ENCODE data around the gene MCTP2.

Gene MCTP2

DNA sequence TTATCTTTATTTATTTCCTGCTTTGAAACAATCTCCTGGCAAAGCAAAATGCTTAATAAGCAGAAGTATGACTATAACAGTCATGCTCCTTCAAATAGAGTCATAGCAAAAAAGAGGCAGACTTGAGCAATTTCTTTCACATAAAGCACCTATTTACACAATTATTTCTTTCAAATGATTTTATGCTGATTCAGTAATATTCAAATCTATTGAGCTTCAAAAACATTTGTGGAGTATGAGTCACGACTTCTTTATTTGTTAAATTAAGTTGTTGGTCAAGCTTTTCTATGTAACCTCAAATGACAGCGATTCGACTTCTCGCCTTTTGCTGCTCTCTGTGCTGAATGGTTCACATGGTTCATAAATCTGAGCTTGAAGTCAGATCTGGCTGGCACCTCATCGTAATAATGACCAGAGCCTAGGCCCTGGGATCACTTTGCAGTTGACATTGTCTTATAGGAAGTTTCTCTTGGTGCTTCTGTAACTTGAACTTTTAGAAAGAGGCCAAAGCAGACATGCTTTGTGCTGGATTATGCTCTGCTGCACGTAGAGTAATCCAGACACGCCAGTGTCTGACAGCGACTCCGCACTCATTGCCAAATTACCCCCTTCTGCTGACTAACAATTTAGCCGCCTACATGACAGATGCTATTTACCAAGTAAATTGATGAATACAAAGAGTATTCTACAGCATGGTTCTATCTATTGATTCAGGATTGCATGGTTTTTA is 139.0 kb downstream of the MCTP2 start:
- TF ChIP-seq TAF1 (IDR thresholded peaks at IDR 0.05; ENCODE audit: borderline replicate concordance, insufficient read depth, low read length), result no peak
- no peak for TF ChIP-seq SIN3A (IDR thresholded peaks at IDR 0.05; ENCODE audit: borderline replicate concordance, insufficient read depth, low read length)
- TF ChIP-seq REST (IDR thresholded peaks at IDR 0.05; ENCODE audit: insufficient read depth in 1 of 2, low read depth in 2 of 2, low read length in 2 of 2), result no peak
- no peak for TF ChIP-seq FOXP2 (optimal IDR thresholded peaks at IDR 0.05; ENCODE audit: borderline replicate concordance, extremely low read depth, extremely low read length, insufficient read depth)
- no peak for TF ChIP-seq POLR2AphosphoS5 (IDR thresholded peaks at IDR 0.05; ENCODE audit: low read depth, low read length)

GRCh38 chr15:94370936-94371285 is 139.6 kb downstream of the MCTP2 start:
- TF ChIP-seq TAF1 (IDR thresholded peaks at IDR 0.05; ENCODE audit: borderline replicate concordance, insufficient read depth, low read length) (no peak), REST (IDR thresholded peaks at IDR 0.05; ENCODE audit: insufficient read depth in 1 of 2, low read depth in 2 of 2, low read length in 2 of 2) (no peak), FOXP2 (optimal IDR thresholded peaks at IDR 0.05; ENCODE audit: borderline replicate concordance, extremely low read depth, extremely low read length, insufficient read depth) (no peak), POLR2AphosphoS5 (IDR thresholded peaks at IDR 0.05; ENCODE audit: low read depth, low read length) (no peak), SIN3A (IDR thresholded peaks at IDR 0.05; ENCODE audit: borderline replicate concordance, insufficient read depth, low read length) (no peak)

GRCh38 chr15:94372821-94373220 is 141.5 kb downstream of the MCTP2 start:
- TF ChIP-seq TAF1 (IDR thresholded peaks at IDR 0.05; ENCODE audit: borderline replicate concordance, insufficient read depth, low read length) (no peak), SIN3A (IDR thresholded peaks at IDR 0.05; ENCODE audit: borderline replicate concordance, insufficient read depth, low read length) (no peak), REST (IDR thresholded peaks at IDR 0.05; ENCODE audit: insufficient read depth in 1 of 2, low read depth in 2 of 2, low read length in 2 of 2) (no peak), FOXP2 (optimal IDR thresholded peaks at IDR 0.05; ENCODE audit: borderline replicate concordance, extremely low read depth, extremely low read length, insufficient read depth) (no peak), POLR2AphosphoS5 (IDR thresholded peaks at IDR 0.05; ENCODE audit: low read depth, low read length) (no peak)

DNA sequence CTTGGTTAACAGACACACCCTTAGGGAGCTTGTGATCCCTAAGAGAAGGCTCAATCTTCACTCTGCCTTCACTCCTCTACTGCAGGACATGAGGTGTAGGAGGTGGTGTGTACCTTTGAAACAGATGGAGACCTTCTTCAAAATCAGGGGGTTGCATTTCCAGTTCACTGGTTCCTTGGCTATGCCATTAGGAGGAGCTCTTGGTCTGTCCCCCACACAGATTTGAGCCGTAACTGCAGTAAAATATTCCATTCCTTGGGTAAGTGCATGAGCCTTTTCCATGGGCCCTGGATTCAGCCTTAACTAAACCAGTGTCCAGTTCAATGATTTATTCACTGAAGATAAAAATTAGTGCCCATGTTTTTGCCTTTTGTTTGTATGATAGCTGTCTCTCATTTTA is 144.6 kb downstream of the MCTP2 start:
- TF ChIP-seq SIN3A (IDR thresholded peaks at IDR 0.05; ENCODE audit: borderline replicate concordance, insufficient read depth, low read length), result no peak
- no peak for TF ChIP-seq REST (IDR thresholded peaks at IDR 0.05; ENCODE audit: insufficient read depth in 1 of 2, low read depth in 2 of 2, low read length in 2 of 2)
- no peak for TF ChIP-seq FOXP2 (optimal IDR thresholded peaks at IDR 0.05; ENCODE audit: borderline replicate concordance, extremely low read depth, extremely low read length, insufficient read depth)
- TF ChIP-seq POLR2AphosphoS5 (IDR thresholded peaks at IDR 0.05; ENCODE audit: low read depth, low read length), result no peak
- no peak for TF ChIP-seq TAF1 (IDR thresholded peaks at IDR 0.05; ENCODE audit: borderline replicate concordance, insufficient read depth, low read length)
